ENCODE measurements around the gene AP2A2. TPM values are rescaled to one million over a fixed set of nuclear protein-coding genes. Genes with fewer than 3 reads are reported as not detected.

AP2A2 gene
- polyA plus RNA-seq, 3 donors = 5.7 to 61.0 (median 8.2) TPM

DNA sequence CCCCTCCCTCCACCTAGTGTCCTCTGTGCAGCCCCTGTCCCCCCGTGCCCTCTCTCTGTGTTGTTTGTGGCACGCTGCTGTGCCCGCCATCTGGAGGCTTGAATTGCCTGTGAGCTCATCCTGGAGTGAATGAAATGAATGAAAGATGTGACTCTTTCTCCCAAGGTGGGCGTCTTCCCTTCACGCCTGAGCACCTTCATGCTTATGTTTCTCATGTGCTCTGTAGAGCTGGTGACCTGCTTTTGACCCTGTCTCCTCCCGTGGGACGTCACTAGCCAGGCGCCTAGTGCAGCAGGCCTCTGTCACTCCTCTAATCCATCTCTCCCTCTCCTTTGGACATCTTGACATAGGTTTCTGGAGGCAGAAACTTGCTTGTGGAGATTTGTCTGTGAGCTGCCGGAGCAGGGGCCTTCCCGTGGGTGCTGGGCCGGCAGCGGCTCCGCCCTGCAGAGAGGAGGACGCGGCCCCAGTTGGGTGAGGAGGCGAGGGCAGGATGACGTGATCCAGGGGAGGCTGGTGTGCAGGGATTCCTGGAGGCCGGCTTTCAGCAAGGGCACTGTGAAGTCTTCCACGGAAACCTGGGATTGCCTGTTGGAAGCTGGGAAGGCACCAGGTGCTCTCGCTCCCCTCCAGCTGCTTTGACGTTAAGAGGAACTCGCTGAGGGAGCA lies 70.2 kb downstream of the AP2A2 start:
- Histone ChIP-seq H3K4me1 (ENCODE audit: control insufficient read depth in 1 of 2, insufficient read depth in 2 of 2, low read length in 2 of 2) (no peaks in the 10 kb centered on the region), H3K9me3 (replicated peaks in 1 of 2; ENCODE audit: control insufficient read depth in 1 of 2, insufficient read depth in 1 of 2, low read length in 2 of 2) (peaks cover 0 to 4% of the 10 kb centered on the region in 2 donors), H3K36me3 (replicated peaks in 1 of 2; ENCODE audit: control insufficient read depth in 1 of 2, insufficient read depth in 2 of 2, low read length in 2 of 2) (peaks cover 58 to 80% of the 10 kb centered on the region in 2 donors), H4K20me1 (ENCODE audit: insufficient read depth, low read length) (peaks cover 24% of the 10 kb centered on the region), H3K9ac (ENCODE audit: insufficient read depth, low read length, poor library complexity, severe bottlenecking) (no peak overlapping the region), H3K4me3 (replicated peaks in 1 of 3; ENCODE audit: low read depth in 2 of 3, low read length in 3 of 3) (no peak overlapping the region), H3K27ac (ENCODE audit: low read depth in 1 of 2, low read length in 2 of 2) (no peak overlapping the region), H3K4me2 (replicated peaks; ENCODE audit: extremely low read depth, low read length, poor library complexity, severe bottlenecking) (no peak overlapping the region), H2AFZ (ENCODE audit: insufficient read depth, low read depth, low read length, poor library complexity, severe bottlenecking) (no peak overlapping the region), H3K27me3 (ENCODE audit: control insufficient read depth in 2 of 2, insufficient read depth in 2 of 2, low read length in 2 of 2) (no peaks in the 10 kb centered on the region), H3K79me2 (ENCODE audit: insufficient read depth, low read length) (no peaks in the 10 kb centered on the region)
- TF ChIP-seq, protein P1, sequence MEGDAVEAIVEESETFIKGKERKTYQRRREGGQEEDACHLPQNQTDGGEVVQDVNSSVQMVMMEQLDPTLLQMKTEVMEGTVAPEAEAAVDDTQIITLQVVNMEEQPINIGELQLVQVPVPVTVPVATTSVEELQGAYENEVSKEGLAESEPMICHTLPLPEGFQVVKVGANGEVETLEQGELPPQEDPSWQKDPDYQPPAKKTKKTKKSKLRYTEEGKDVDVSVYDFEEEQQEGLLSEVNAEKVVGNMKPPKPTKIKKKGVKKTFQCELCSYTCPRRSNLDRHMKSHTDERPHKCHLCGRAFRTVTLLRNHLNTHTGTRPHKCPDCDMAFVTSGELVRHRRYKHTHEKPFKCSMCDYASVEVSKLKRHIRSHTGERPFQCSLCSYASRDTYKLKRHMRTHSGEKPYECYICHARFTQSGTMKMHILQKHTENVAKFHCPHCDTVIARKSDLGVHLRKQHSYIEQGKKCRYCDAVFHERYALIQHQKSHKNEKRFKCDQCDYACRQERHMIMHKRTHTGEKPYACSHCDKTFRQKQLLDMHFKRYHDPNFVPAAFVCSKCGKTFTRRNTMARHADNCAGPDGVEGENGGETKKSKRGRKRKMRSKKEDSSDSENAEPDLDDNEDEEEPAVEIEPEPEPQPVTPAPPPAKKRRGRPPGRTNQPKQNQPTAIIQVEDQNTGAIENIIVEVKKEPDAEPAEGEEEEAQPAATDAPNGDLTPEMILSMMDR (IDR thresholded peaks at IDR 0.05) = no peak
- intact Hi-C loops (cut with micrococcal nuclease) = no loop called here
- H3K27me3 Mint-ChIP-seq (ENCODE audit: low read depth in 3 of 3) = peaks cover 0 to 1% (median 0%) of the 10 kb centered on the region in 3 donors
- peaks cover 5% of the 10 kb centered on the region for H3K4me1 Mint-ChIP-seq
- H3K36me3 Mint-ChIP-seq = peaks cover 52 to 91% of the 10 kb centered on the region in 2 donors
- WGBS (ENCODE audit: insufficient coverage) = 95% methylated on average over 17 of the region's 22 CpGs
- peak overlapping the region in 2 of 7 donors; percentile 26 to 37 for H3K27ac Mint-ChIP-seq
- no peak overlapping the region for H3K4me3 Mint-ChIP-seq
- peaks cover 0 to 2% (median 0%) of the 10 kb centered on the region in 7 donors for H3K9me3 Mint-ChIP-seq
- no peak for DNase-seq

DNA sequence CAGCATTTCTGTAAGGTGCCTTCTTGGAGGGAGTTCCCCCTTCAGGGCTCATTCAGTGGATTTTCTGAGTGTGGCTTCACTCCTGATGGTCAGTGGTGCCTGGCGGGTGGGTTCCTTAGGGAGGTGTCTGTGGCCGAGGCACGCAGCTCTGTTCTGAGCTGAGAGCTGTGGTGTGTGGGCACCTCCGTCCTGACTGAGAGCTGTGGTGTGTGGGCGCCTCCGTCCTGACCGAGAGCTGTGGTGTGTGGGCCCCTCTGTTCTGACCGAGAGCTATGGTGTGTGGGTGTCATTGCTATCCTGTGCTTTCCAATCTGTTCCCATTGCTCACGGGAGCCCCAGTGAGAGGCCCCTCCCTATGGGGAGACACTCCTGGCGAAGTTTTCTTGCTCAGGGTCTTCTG lies 71.0 kb downstream of the AP2A2 start:
- WGBS (ENCODE audit: insufficient coverage) = 97% methylated on average over 9 of the region's 10 CpGs
- TF ChIP-seq, protein P1 (IDR thresholded peaks at IDR 0.05) = no peak

More for the DNA sequence above, 71.0 kb downstream of the AP2A2 start:
- Histone ChIP-seq H3K27me3 (ENCODE audit: control insufficient read depth in 2 of 2, insufficient read depth in 2 of 2, low read length in 2 of 2) (no peaks in the 10 kb centered on the region), H3K79me2 (ENCODE audit: insufficient read depth, low read length) (no peaks in the 10 kb centered on the region), H3K36me3 (replicated peaks in 1 of 2; ENCODE audit: control insufficient read depth in 1 of 2, insufficient read depth in 2 of 2, low read length in 2 of 2) (peaks cover 62 to 82% of the 10 kb centered on the region in 2 donors), H3K4me2 (replicated peaks; ENCODE audit: extremely low read depth, low read length, poor library complexity, severe bottlenecking) (no peak overlapping the region), H3K27ac (ENCODE audit: low read depth in 1 of 2, low read length in 2 of 2) (no peak overlapping the region), H3K9ac (ENCODE audit: insufficient read depth, low read length, poor library complexity, severe bottlenecking) (no peak overlapping the region), H2AFZ (ENCODE audit: insufficient read depth, low read depth, low read length, poor library complexity, severe bottlenecking) (no peak overlapping the region), H3K4me3 (replicated peaks in 1 of 3; ENCODE audit: low read depth in 2 of 3, low read length in 3 of 3) (no peak overlapping the region), H3K9me3 (replicated peaks in 1 of 2; ENCODE audit: control insufficient read depth in 1 of 2, insufficient read depth in 1 of 2, low read length in 2 of 2) (peaks cover 0 to 4% of the 10 kb centered on the region in 2 donors), H3K4me1 (ENCODE audit: control insufficient read depth in 1 of 2, insufficient read depth in 2 of 2, low read length in 2 of 2) (no peaks in the 10 kb centered on the region), H4K20me1 (ENCODE audit: insufficient read depth, low read length) (peaks cover 24% of the 10 kb centered on the region)
- H3K27me3 Mint-ChIP-seq (ENCODE audit: low read depth in 3 of 3) = peaks cover 0 to 1% (median 0%) of the 10 kb centered on the region in 3 donors
- H3K4me3 Mint-ChIP-seq = no peak overlapping the region
- H3K9me3 Mint-ChIP-seq = peaks cover 0 to 2% (median 0%) of the 10 kb centered on the region in 7 donors
- peaks cover 5% of the 10 kb centered on the region for H3K4me1 Mint-ChIP-seq
- H3K27ac Mint-ChIP-seq = no peak overlapping the region
- DNase-seq = no peak
- peaks cover 54 to 91% of the 10 kb centered on the region in 2 donors for H3K36me3 Mint-ChIP-seq
- intact Hi-C loops (cut with micrococcal nuclease) = no loop called here

All from CD14-positive monocyte (primary cell).